Ectodermal cell (in vitro differentiated cells): Measurements from ENCODE around the gene FMO2.

ENCODE experiments used
- H3K27ac ChIP-seq: 2 replicates; pipeline ENCODE4 v1.7.0; 2013; ENCODE audit warnings: mild to moderate bottlenecking, low read depth, low read length; ENCODE audit not compliant: insufficient read depth, poor library complexity, severe bottlenecking
- H3K27me3 ChIP-seq: 2 replicates; pipeline ENCODE4 v1.7.0; 2013; ENCODE audit warnings: mild to moderate bottlenecking, low read length; ENCODE audit not compliant: insufficient read depth, control insufficient read depth, poor library complexity, severe bottlenecking
- H3K36me3 ChIP-seq: one replicate; pipeline ENCODE4 v1.7.0; 2013; ENCODE audit warnings: low read length; ENCODE audit not compliant: control insufficient read depth, insufficient read depth
- H3K4me1 ChIP-seq: one replicate; pipeline ENCODE4 v1.7.0; 2013; ENCODE audit warnings: low read length; ENCODE audit not compliant: control insufficient read depth, insufficient read depth
- H3K4me3 ChIP-seq: 2 replicates; pipeline ENCODE4 v1.7.0; 2013; ENCODE audit warnings: low read depth, low read length, control low read depth; ENCODE audit not compliant: insufficient read depth
- H3K9me3 ChIP-seq: 2 replicates; pipeline ENCODE4 v1.7.0; 2013; ENCODE audit warnings: mild to moderate bottlenecking, low read length, moderate library complexity; ENCODE audit not compliant: control insufficient read depth
- WGBS, 2 experiments: methylation state at CpG; one replicate each; pipeline ENCODE4 v1.1.7; 2013; ENCODE audit warnings: missing lambda C conversion rate in 2 of 2; 5-methylcytosine and 5-hydroxymethylcytosine counted together

Gene FMO2

DNA sequence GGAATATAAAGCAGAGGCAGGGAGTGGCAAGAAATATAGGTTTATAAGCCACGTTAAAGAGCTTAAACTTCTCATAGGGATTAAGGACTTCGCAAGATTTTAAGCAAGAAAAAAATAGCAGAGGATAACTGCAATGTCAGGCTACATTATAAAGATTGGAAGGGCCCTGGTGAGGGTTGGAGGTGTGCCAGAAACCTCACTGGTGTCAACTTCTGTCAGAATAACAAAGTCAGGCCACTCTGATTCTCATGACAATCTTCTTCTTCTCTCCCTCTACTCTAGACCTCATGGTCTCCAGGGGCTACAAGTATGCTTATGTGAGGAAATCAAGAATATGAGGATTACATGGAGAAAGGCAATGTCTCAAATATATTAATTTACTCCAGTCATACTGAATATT is 32.6 kb upstream of the FMO2 start:
- H3K4me3 ChIP-seq = no peak overlapping the region
- H3K27me3 ChIP-seq = no peaks in the 10 kb centered on the region
- no peaks in the 10 kb centered on the region for H3K36me3 ChIP-seq
- no peaks in the 10 kb centered on the region for H3K4me1 ChIP-seq
- no peaks in the 10 kb centered on the region for H3K9me3 ChIP-seq
- no peak overlapping the region for H3K27ac ChIP-seq
- 92 to 96% methylated on average over 2 of the region's 2 CpGs for WGBS, 2 experiments

- H3K27me3 ChIP-seq = no peaks in the 10 kb centered on the region
- H3K4me1 ChIP-seq = peaks cover 3% of the 10 kb centered on the region
- no peak overlapping the region for H3K27ac ChIP-seq
- H3K36me3 ChIP-seq = no peaks in the 10 kb centered on the region
- no peak overlapping the region for H3K4me3 ChIP-seq
- H3K9me3 ChIP-seq = no peaks in the 10 kb centered on the region
Measured at GRCh38 chr1:171155484-171155883, 29.6 kb upstream of the FMO2 start.

DNA sequence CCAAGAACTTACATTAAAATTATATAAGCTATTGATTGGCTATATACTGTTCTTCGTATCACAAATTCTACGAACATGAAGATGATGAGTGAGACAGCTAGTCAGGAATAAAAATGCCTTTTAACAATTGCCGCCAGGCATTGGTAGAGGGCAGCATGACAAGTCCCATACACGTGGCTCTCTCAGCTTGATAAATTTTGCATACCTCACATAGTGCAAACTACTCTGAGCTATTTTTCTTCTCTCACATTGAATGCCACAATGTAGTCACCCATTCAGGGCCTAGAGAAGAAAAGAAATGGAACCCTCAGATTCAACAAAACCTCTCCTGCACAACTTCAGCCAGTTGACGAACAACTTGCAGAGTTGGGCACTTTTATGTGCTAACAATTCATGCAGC is 27.0 kb upstream of the FMO2 start:
- Histone ChIP-seq H3K4me3 (no peak overlapping the region), H3K4me1 (peaks cover 3% of the 10 kb centered on the region), H3K27ac (no peak overlapping the region), H3K27me3 (no peaks in the 10 kb centered on the region), H3K9me3 (no peaks in the 10 kb centered on the region), H3K36me3 (no peaks in the 10 kb centered on the region)
- 80 to 84% methylated on average over 5 of the region's 5 CpGs for WGBS, 2 experiments

- no peaks in the 10 kb centered on the region for H3K36me3 ChIP-seq
- H3K4me3 ChIP-seq = no peak overlapping the region
- H3K27ac ChIP-seq = no peak overlapping the region
- 96 to 100% methylated on average over 3 of the region's 3 CpGs for WGBS, 2 experiments
- no peaks in the 10 kb centered on the region for H3K9me3 ChIP-seq
- H3K4me1 ChIP-seq = peaks cover 3% of the 10 kb centered on the region
- H3K27me3 ChIP-seq = no peaks in the 10 kb centered on the region
Measured at GRCh38 chr1:171158551-171158950, 26.5 kb upstream of the FMO2 start.

GRCh38 chr1:171159148-171159547 is 26.0 kb upstream of the FMO2 start:
- H3K36me3 ChIP-seq = no peaks in the 10 kb centered on the region

DNA sequence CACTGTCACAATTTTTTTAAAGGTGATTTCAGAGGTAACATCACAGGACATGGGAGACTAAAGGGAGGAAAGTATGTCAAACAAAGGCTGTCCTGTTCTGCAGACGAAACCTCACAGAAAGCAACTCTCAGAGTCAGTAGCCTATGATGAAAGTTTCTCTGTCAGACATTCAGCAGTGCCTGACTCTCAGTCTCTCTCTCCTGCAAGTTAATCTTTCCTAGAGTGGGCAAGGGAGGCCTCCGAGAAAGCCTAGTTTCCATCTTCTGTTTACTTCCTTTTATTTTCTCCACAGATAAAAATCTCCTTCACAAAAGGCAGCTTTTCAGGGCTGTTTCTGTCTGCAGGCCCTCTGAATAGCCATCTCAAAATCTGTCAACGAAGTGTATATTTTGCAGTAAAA is 24.9 kb upstream of the FMO2 start:
- WGBS, 2 experiments = 72 to 77% methylated on average over 2 of the region's 3 CpGs
- H3K9me3 ChIP-seq = no peaks in the 10 kb centered on the region
- H3K4me3 ChIP-seq = no peak overlapping the region
- peaks cover 3% of the 10 kb centered on the region for H3K4me1 ChIP-seq
- no peak overlapping the region for H3K27ac ChIP-seq
- no peaks in the 10 kb centered on the region for H3K36me3 ChIP-seq
- no peaks in the 10 kb centered on the region for H3K27me3 ChIP-seq

More at GRCh38 chr1:171159148-171159547, 26.0 kb upstream of the FMO2 start:
- H3K4me3 ChIP-seq = no peak overlapping the region
- no peak overlapping the region for H3K27ac ChIP-seq
- H3K27me3 ChIP-seq = no peaks in the 10 kb centered on the region
- H3K9me3 ChIP-seq = no peaks in the 10 kb centered on the region
- WGBS, 2 experiments = 83 to 89% methylated on average over 2 of the region's 2 CpGs
- H3K4me1 ChIP-seq = peaks cover 3% of the 10 kb centered on the region

- 89 to 93% methylated on average over 4 of the region's 4 CpGs for WGBS, 2 experiments
Measured at GRCh38 chr1:171160639-171161354, 24.3 kb upstream of the FMO2 start.

DNA sequence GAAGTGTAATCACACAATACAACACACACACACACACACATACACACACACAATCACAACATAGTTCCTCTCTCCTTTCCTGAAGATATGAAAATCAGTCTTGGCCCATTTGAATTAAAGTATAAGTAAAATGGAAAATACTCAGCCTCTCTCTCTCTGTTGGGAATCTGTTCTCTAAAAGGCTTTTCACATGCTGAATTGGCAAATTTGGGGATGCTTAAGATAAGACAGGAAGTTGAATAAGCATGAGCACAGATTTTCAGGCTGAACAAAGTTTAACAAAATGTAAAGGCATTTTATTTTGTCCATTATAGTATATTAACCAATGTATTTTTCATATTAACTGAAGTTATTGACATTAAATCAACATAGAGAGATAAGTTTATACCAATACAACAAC is 23.7 kb upstream of the FMO2 start:
- Histone ChIP-seq H3K36me3 (no peaks in the 10 kb centered on the region), H3K27me3 (no peaks in the 10 kb centered on the region), H3K9me3 (no peaks in the 10 kb centered on the region), H3K4me3 (no peak overlapping the region), H3K27ac (no peak overlapping the region), H3K4me1 (peaks cover 3% of the 10 kb centered on the region)

More at GRCh38 chr1:171160639-171161354, 24.3 kb upstream of the FMO2 start:
- no peaks in the 10 kb centered on the region for H3K9me3 ChIP-seq
- H3K27ac ChIP-seq = no peak overlapping the region
- H3K4me3 ChIP-seq = no peak overlapping the region
- H3K36me3 ChIP-seq = no peaks in the 10 kb centered on the region
- H3K27me3 ChIP-seq = no peaks in the 10 kb centered on the region
- peaks cover 3% of the 10 kb centered on the region for H3K4me1 ChIP-seq

DNA sequence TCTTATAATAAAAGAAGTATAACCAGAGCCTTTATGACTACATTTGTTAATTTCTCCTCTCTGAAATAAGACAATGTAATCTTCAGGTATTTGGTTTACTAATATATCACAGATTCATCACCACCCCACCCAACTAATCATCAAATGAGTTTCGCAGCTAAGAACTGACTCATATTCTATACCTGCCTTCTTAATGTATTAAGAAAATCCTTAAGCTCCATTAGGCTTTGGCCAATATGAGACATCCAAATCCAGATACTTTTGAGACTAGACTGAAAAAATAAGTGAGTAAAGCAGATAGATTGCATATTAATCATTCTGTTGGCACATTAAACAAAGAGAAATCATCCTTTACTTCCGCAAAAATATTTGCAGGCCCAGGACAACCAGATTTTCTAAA is 18.7 kb upstream of the FMO2 start:
- WGBS, 2 experiments = 94 to 100% methylated on average over 1 to 2 of the region's 2 CpGs
- no peaks in the 10 kb centered on the region for H3K4me1 ChIP-seq
- H3K27ac ChIP-seq = no peak overlapping the region
- no peaks in the 10 kb centered on the region for H3K36me3 ChIP-seq
- no peaks in the 10 kb centered on the region for H3K27me3 ChIP-seq
- no peaks in the 10 kb centered on the region for H3K9me3 ChIP-seq
- no peak overlapping the region for H3K4me3 ChIP-seq

DNA sequence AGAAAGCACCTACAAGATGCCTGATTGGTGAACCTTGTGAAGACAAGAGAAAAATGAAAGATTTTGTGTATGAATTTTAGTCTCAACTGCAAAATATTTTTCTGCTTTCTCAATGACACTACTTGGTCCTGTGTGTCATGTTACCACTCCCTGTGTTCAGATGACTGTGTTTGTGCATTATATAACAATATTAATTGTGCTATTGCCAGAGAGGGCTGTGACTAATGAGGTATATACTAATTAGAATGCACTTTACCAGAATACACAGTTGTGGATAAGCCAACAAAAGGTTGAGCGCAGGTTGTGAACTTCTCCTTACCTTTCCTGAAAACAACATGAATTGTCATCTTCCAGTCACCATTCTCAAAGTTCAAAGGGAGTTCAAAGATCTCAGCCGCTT is 17.3 kb upstream of the FMO2 start:
- Histone ChIP-seq H3K27me3 (no peaks in the 10 kb centered on the region), H3K9me3 (no peaks in the 10 kb centered on the region)
- WGBS, 2 experiments = 94 to 98% methylated on average over 2 of the region's 2 CpGs

DNA sequence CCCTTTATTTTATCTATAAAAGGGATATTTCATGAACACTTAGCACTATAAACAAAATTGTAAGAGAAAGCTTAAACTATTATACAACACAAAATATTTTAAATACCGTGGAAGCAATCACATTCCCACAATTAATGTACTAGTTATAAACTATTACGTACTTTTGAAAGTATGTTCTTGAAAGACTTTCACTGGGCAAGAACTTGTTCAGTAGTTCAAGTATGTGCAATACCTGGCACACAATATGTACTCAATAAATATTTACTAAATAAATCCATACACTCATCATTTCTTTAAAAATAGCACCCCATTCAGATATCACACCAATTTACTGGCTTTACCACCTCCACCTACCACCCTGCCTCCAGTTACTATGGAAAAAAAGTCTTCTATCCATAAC is 12.6 kb upstream of the FMO2 start:
- Histone ChIP-seq H3K9me3 (no peaks in the 10 kb centered on the region), H3K27me3 (no peaks in the 10 kb centered on the region), H3K36me3 (no peaks in the 10 kb centered on the region), H3K4me1 (no peaks in the 10 kb centered on the region), H3K4me3 (no peak overlapping the region), H3K27ac (no peak overlapping the region)
- 83 to 90% methylated on average over 1 to 2 of the region's 2 CpGs for WGBS, 2 experiments

More for the DNA sequence above, 17.3 kb upstream of the FMO2 start:
- Histone ChIP-seq H3K4me3 (no peak overlapping the region), H3K27ac (no peak overlapping the region), H3K4me1 (no peaks in the 10 kb centered on the region), H3K36me3 (no peaks in the 10 kb centered on the region)
